ENCODE data around the gene PRR4.

The PRR4 gene

GRCh38 chr12:10807186-10807585 is 42.1 kb downstream of the PRR4 start, which contains the start of gene TAS2R8:
Gene TAS2R8 (minus strand): TSS chr12:10807286. CDS start chr12:10806980, 306 bp downstream.
- no peak for DNase-seq (ENCODE audit: low read depth)

GRCh38 chr12:10802587-10802986 is 46.7 kb downstream of the PRR4 start, which contains the start of gene TAS2R7:
Gene TAS2R7 (minus strand): TSS chr12:10802627. CDS start chr12:10802570, 57 bp downstream.
- H3K4me3 ChIP-seq (ENCODE audit: low read depth, low read length) = no peak within 1 kb of the TSS
- no peak for DNase-seq (ENCODE audit: low read depth)

More at GRCh38 chr12:10807186-10807585, 42.1 kb downstream of the PRR4 start, which contains the start of gene TAS2R8:
- no peak within 1 kb of the TSS for H3K4me3 ChIP-seq (ENCODE audit: low read depth, low read length)

- DNase-seq (ENCODE audit: low read depth) = no peak
- no peak overlapping the region for H3K4me3 ChIP-seq (ENCODE audit: low read depth, low read length)
Observed at GRCh38 chr12:10801741-10802140, 47.5 kb downstream of the PRR4 start.

All from skeletal muscle cell (primary cell).